H54 (cell line): Measurements from ENCODE around the gene RAI14.
"Not testable (repeated sequence)": the region's sequence is repeated elsewhere in the genome, so short reads cannot be mapped to it uniquely, and the experiment has no call there.

Experiments used
- DNase-seq: peaks from one replicate; pipeline ENCODE4 v3.0.0; 2011; ENCODE audit warnings: low spot score, mixed read lengths; ENCODE audit not compliant: insufficient read length
- FAIRE-seq: peaks from 3 replicates; lab custom pipeline; 2011; peaks lifted over from hg19 to GRCh38; lab: Jason Lieb, UNC
- POLR2A ChIP-seq: IDR thresholded peaks from 2 replicates; pipeline ENCODE4 v1.6.1; 2011; ENCODE audit warnings: low read depth, mild to moderate bottlenecking, low read length

RAI14 gene

DNA sequence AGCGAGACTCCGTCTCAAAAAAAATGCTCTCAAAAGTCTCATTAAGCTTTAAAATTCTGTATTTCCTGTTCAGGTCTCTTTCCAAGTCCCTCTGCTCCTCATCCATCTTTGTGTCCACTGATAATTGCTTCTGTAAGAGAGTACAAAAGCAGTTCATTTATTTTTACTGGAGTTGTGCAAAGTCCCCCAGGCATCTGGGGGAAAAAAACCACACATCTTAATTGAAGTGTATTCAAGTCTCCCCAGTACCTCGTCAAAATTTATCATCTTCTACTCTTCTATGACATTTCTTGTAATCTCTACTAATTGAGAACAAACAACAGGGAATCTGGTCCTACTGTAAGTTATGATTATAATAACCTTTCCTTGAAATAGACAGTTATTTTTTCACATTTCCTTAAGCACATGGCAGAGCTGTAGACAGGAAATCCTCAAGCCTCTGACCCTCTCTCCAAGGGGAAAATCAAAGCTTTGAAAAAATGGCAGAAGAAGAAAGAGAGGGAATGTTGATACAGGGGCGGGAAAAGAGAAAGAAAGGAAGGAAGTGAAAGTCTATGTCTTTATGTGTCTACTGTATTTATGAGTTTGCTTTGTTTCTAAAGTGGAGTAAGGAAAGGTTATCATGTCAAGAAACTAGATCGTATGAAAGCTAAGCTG, 51.5 kb downstream of the RAI14 start:
- DNase-seq: no peak
- no peak for TF ChIP-seq POLR2A
- no peak for FAIRE-seq

- no peak for TF ChIP-seq POLR2A
These were observed 52.6 kb downstream of the RAI14 start for GRCh38 chr5:34708777-34709176.

GRCh38 chr5:34709861-34710673, 53.9 kb downstream of the RAI14 start:
- peak; percentile 70 for FAIRE-seq
- no peak for TF ChIP-seq POLR2A
- DNase-seq: peak; percentile 9

More at GRCh38 chr5:34708777-34709176, 52.6 kb downstream of the RAI14 start:
- FAIRE-seq (no peak), DNase-seq (no peak)

DNA sequence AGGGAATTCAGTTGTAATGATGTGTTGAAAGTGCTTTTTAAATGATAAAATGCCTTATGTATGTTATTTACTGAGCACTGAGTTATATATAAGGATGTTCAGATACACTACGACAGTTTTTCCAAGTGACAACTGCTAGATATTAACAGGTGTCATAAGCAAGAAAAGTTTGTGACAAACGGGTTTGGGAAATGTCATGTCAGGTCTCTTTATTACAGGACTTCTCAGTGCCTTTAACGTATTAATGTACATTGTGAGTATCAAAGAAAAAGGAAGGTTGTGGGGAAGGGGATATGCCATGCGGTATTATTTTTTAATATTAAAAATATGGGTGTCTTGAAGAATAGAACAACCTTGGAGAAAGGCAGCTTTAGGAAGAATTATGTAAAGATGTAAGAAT, 56.4 kb downstream of the RAI14 start:
- no peak for FAIRE-seq
- no peak for DNase-seq
- no peak for TF ChIP-seq POLR2A

GRCh38 chr5:34715711-34716110, 59.6 kb downstream of the RAI14 start:
- DNase-seq (no peak), FAIRE-seq (no peak)
- TF ChIP-seq POLR2A: no peak

GRCh38 chr5:34716986-34717385, 60.9 kb downstream of the RAI14 start:
- FAIRE-seq: no peak
- TF ChIP-seq POLR2A: no peak

GRCh38 chr5:34717426-34718327, 61.5 kb downstream of the RAI14 start:
- no peak for TF ChIP-seq POLR2A
- FAIRE-seq (peak; percentile 85), DNase-seq (peak; percentile 66)

More at GRCh38 chr5:34716986-34717385, 60.9 kb downstream of the RAI14 start:
- no peak for DNase-seq

- no peak for TF ChIP-seq POLR2A
- DNase-seq: no peak
- FAIRE-seq: no peak
These were observed 62.4 kb downstream of the RAI14 start for GRCh38 chr5:34718516-34718915.

- no peak for TF ChIP-seq POLR2A
- DNase-seq (no peak), FAIRE-seq (no peak)
These were observed 62.9 kb downstream of the RAI14 start for GRCh38 chr5:34719029-34719428.

- TF ChIP-seq POLR2A: no peak
- no peak for FAIRE-seq
- DNase-seq: no peak
These were observed 65.2 kb downstream of the RAI14 start for GRCh38 chr5:34721327-34721726.

DNA sequence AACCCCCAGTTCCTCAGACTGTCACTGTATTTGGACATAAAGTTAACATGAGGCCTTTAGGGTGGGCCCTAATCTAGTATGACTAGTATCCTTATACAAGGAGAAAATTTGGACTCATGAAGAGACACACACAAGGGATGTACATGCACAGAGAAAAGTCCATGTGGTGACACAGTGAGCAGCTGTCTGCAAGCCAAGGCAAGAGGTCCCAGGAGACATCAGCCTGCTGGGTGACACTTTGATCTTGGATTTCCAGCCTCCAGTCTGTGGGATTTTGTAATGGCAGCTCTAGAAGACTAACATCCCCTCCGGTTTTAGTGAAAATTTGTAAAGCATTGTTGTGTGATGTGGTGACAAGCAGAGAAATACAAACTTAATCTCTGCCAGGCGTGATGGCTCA, 66.1 kb downstream of the RAI14 start:
- FAIRE-seq (no peak), DNase-seq (no peak)
- no peak for TF ChIP-seq POLR2A

DNA sequence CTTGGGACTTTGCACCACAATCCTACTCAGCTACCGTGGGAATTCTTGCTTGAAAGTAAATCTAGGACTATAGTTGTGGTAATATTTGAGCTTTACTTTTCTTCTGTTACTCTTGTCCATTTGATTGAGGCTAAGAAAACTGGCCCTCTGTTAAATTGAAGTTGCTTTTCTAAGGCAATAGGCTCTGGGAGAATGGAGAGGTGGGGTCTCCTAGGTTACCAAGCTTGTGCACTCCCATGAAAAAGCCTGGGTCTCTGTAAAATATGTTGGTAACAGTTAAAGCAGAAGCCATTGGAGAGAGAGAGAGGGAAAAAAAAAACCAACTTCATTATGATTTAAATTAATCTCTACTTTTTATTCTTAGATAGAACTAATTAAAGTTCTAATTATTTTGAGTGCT, 68.6 kb downstream of the RAI14 start:
- no peak for TF ChIP-seq POLR2A

GRCh38 chr5:34727166-34727749, 71.1 kb downstream of the RAI14 start:
- FAIRE-seq, DNase-seq: not testable (repeated sequence)

More for the DNA sequence above, 68.6 kb downstream of the RAI14 start:
- FAIRE-seq (no peak), DNase-seq (no peak)
